CD4-positive, alpha-beta T cell (primary cell): ENCODE data around the gene GJE1. TPM values are rescaled to one million over a fixed set of nuclear protein-coding genes. Genes with fewer than 3 reads are reported as not detected.
A peak's percentile ranks its signal among the peaks of the same experiment; 100 is the strongest.

Experiments
- ATAC-seq: fragments of 200-7000 bp; cut with Tn5 transposase; one replicate; pipeline ENCODE4 v1.10.0; 2022; ENCODE audit warnings: mild to moderate bottlenecking; ENCODE audit not compliant: poor library complexity
- CTCF ChIA-PET: fragments of 350-600 bp; sonication (Branson Sonifier 250); formaldehyde crosslinking; loops from one replicate; lab custom pipeline; 2021; ENCODE audit warnings: antibody characterized with exemption, inconsistent platforms; lab: Charles Lee
- POLR2A ChIA-PET: fragments of 350-600 bp; sonication (Branson Sonifier 250); formaldehyde crosslinking; loops from one replicate; lab custom pipeline; 2021; ENCODE audit warnings: antibody characterized with exemption, inconsistent platforms; lab: Charles Lee
- DNase-seq, 14 experiments: peaks; one replicate each; pipeline ENCODE4 v3.0.0-alpha.2; 2013 to 2020; ENCODE audit warnings: mixed read lengths in 2 of 14
- H3K27ac ChIP-seq, 2 donors: one replicate each; pipeline versions ENCODE4 v1.5.1 to v1.7.0; 2013; ENCODE audit warnings: low read length in 2 of 2, low read depth in 1 of 2, mild to moderate bottlenecking in 1 of 2
- H3K27me3 ChIP-seq, 2 experiments: 1 replicate in 1 of 2; 2 replicates in 1 of 2; pipeline versions ENCODE4 v1.6.1 to v1.7.0; 2013; ENCODE audit warnings: low read length in 2 of 2, control low read depth in 1 of 2, mild to moderate bottlenecking in 1 of 2, moderate library complexity in 1 of 2; ENCODE audit not compliant: insufficient read depth in 2 of 2, control insufficient read depth in 1 of 2
- H3K36me3 ChIP-seq: one replicate; pipeline ENCODE4 v1.6.1; 2013; ENCODE audit warnings: low read length, control low read depth; ENCODE audit not compliant: insufficient read depth
- H3K4me1 ChIP-seq: one replicate; pipeline ENCODE4 v1.6.1; 2013; ENCODE audit warnings: low read length, control low read depth; ENCODE audit not compliant: insufficient read depth
- H3K4me3 ChIP-seq: one replicate; pipeline ENCODE4 v1.5.1; 2013; ENCODE audit warnings: mild to moderate bottlenecking, low read length, moderate library complexity
- H3K9me3 ChIP-seq, 2 experiments: 1 replicate in 1 of 2; 2 replicates in 1 of 2; pipeline versions ENCODE4 v1.6.1 to v1.7.0; 2013; ENCODE audit warnings: low read length in 2 of 2, mild to moderate bottlenecking in 2 of 2, control low read depth in 1 of 2, moderate library complexity in 1 of 2; ENCODE audit not compliant: control insufficient read depth in 1 of 2, insufficient read depth in 1 of 2
- H3K27ac Mint-ChIP-seq: one replicate; pipeline ENCODE4 v1.8.0; 2020; ENCODE audit warnings: mixed read lengths
- H3K27me3 Mint-ChIP-seq: one replicate; pipeline ENCODE4 v1.8.0; 2021; ENCODE audit warnings: mixed read lengths
- H3K36me3 Mint-ChIP-seq: one replicate; pipeline ENCODE4 v1.8.0; 2021; ENCODE audit warnings: low read depth, mixed read lengths
- H3K4me1 Mint-ChIP-seq: one replicate; pipeline ENCODE4 v1.8.0; 2021; ENCODE audit warnings: low read depth, mixed read lengths
- H3K4me3 Mint-ChIP-seq: one replicate; pipeline ENCODE4 v1.8.0; 2020; ENCODE audit warnings: mild to moderate bottlenecking, mixed read lengths
- H3K9me3 Mint-ChIP-seq: one replicate; pipeline ENCODE4 v1.8.0; 2020; ENCODE audit warnings: mixed read lengths
- intact Hi-C, 2 experiments: fragments of 100-400 bp; cut with DNase I in 1 of 2; cut with micrococcal nuclease in 1 of 2; formaldehyde crosslinking; loops; one replicate each; pipeline versions ENCODE4 v1.15.1 to v1.9.0; 2023 to 2025; cut with DNase I, micrococcal nuclease
- total RNA-seq, 174 experiments: library from RNA in 2 of 174; stranded (reverse) in 2 of 174; gene quantifications; one replicate each; pipeline ENCODE4 v1.2.3 and lab custom pipeline; 2021 to 2026
- TF ChIP-seq, protein P1 (sequence below): fragments of 200-600 bp; IDR thresholded peaks from one replicate; pipeline ENCODE4 v1.8.0; 2022; ENCODE audit warnings: antibody characterized with exemption, mild to moderate bottlenecking

The GJE1 gene
- total RNA-seq, 2 experiments from 2014 or later: not detected

DNA sequence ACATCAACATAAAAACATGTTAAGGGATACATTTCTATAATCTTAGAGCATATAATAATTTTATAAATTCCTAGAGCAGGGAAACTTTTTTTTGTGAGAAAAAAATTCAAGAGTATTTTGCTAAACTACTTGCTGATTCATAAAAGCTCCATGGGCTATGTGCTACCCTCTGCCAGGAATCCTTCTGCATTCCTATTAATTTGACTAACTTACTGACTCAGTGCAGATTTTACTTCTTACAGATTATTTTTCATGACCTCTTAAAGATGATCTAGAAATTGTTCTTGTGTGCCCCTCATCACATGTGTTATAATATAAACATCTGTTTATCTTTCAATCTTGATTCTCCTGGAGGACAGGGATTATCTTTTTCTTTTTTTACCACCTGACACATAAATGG, 20.0 kb downstream of the GJE1 start:
- H3K27ac ChIP-seq: no peak overlapping the region
- intact Hi-C loops: loop anchor here (5.0 to 10.0 kb wide), 2 partner anchors 235 to 412 kb away; no protein-coding TSS in a partner anchor
- no peak overlapping the region for H3K4me3 ChIP-seq
- peaks cover 6% of the 10 kb centered on the region for H3K36me3 ChIP-seq
- peaks cover 33% of the 10 kb centered on the region for H3K36me3 Mint-ChIP-seq
- no peaks in the 10 kb centered on the region for H3K27me3 Mint-ChIP-seq
- POLR2A ChIA-PET: no interaction called here
- DNase-seq (no peak), ATAC-seq (no peak)
- H3K9me3 Mint-ChIP-seq: no peaks in the 10 kb centered on the region
- peaks cover 8% of the 10 kb centered on the region for H3K4me1 ChIP-seq
- H3K9me3 ChIP-seq: no peaks in the 10 kb centered on the region
- H3K27me3 ChIP-seq: no peaks in the 10 kb centered on the region
- CTCF ChIA-PET: no interaction called here
- peak overlapping the region; percentile 34 for H3K27ac Mint-ChIP-seq
- TF ChIP-seq, protein P1, sequence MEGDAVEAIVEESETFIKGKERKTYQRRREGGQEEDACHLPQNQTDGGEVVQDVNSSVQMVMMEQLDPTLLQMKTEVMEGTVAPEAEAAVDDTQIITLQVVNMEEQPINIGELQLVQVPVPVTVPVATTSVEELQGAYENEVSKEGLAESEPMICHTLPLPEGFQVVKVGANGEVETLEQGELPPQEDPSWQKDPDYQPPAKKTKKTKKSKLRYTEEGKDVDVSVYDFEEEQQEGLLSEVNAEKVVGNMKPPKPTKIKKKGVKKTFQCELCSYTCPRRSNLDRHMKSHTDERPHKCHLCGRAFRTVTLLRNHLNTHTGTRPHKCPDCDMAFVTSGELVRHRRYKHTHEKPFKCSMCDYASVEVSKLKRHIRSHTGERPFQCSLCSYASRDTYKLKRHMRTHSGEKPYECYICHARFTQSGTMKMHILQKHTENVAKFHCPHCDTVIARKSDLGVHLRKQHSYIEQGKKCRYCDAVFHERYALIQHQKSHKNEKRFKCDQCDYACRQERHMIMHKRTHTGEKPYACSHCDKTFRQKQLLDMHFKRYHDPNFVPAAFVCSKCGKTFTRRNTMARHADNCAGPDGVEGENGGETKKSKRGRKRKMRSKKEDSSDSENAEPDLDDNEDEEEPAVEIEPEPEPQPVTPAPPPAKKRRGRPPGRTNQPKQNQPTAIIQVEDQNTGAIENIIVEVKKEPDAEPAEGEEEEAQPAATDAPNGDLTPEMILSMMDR: no peak
- peaks cover 82% of the 10 kb centered on the region for H3K4me1 Mint-ChIP-seq
- peak overlapping the region; percentile 6 for H3K4me3 Mint-ChIP-seq

DNA sequence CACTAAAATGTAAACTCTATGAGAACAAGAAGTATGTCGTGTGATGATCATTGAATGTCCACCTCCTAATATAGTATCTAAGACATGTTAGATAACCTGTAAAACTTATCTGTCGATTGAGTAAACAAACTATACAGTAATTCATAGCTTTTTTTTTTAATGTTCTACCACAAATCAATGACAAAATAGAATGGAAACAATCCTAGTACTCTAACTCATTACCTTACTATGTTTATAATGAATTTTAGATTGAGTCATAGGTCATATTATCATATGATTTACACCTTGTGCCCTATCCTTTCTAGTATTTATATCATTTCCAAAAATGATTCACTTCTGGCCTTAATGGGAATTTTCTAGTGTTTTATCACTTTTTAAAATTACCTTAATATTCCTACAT, 20.5 kb downstream of the GJE1 start:
- no peak overlapping the region for H3K27ac ChIP-seq
- H3K36me3 ChIP-seq: peaks cover 6% of the 10 kb centered on the region
- no peaks in the 10 kb centered on the region for H3K27me3 ChIP-seq
- Mint-ChIP-seq H3K4me3 (peak overlapping the region; percentile 6), H3K36me3 (peaks cover 32% of the 10 kb centered on the region), H3K9me3 (no peaks in the 10 kb centered on the region), H3K4me1 (peaks cover 77% of the 10 kb centered on the region), H3K27me3 (no peaks in the 10 kb centered on the region), H3K27ac (peak overlapping the region; percentile 34)
- intact Hi-C loops: loop anchor here (5.0 to 10.0 kb wide), 2 partner anchors 234 to 412 kb away; no protein-coding TSS in a partner anchor
- ATAC-seq: no peak
- ChIA-PET POLR2A (no interaction called here), CTCF (no interaction called here)
- H3K4me3 ChIP-seq: no peak overlapping the region
- peaks cover 6% of the 10 kb centered on the region for H3K4me1 ChIP-seq
- H3K9me3 ChIP-seq: no peaks in the 10 kb centered on the region
- no peak for DNase-seq
- TF ChIP-seq, protein P1: no peak

GRCh38 chr6:142154336-142154735, 21.6 kb downstream of the GJE1 start:
- ChIA-PET CTCF (interaction anchor here (3.2 to 4.0 kb wide), 2 partner anchors 7 to 53 kb away, joined by 16 to 38 read pairs; partner anchors contain the start of genes NMBR and VTA1), POLR2A (no interaction called here)
- no peak overlapping the region for H3K4me3 ChIP-seq
- Mint-ChIP-seq H3K9me3 (no peaks in the 10 kb centered on the region), H3K4me1 (peaks cover 71% of the 10 kb centered on the region), H3K36me3 (peaks cover 26% of the 10 kb centered on the region), H3K27me3 (no peaks in the 10 kb centered on the region), H3K4me3 (no peak overlapping the region), H3K27ac (no peak overlapping the region)
- ATAC-seq (no peak), DNase-seq (no peak)
- intact Hi-C loops: loop anchor here (5.0 to 10.0 kb wide), 2 partner anchors 233 to 410 kb away; no protein-coding TSS in a partner anchor
- TF ChIP-seq, protein P1: no peak
- no peaks in the 10 kb centered on the region for H3K9me3 ChIP-seq
- peaks cover 6% of the 10 kb centered on the region for H3K36me3 ChIP-seq
- no peaks in the 10 kb centered on the region for H3K4me1 ChIP-seq
- no peaks in the 10 kb centered on the region for H3K27me3 ChIP-seq
- no peak overlapping the region for H3K27ac ChIP-seq
